Neuron (in vitro differentiated cells): Measurements from ENCODE around the gene LIN7B.
"Not testable (repeated sequence)": the region's sequence is repeated elsewhere in the genome, so short reads cannot be mapped to it uniquely, and the experiment has no call there.

Experiments
- H2AFZ ChIP-seq: one replicate; pipeline ENCODE4 v1.6.1; 2013; ENCODE audit warnings: low read depth, mild to moderate bottlenecking, inconsistent platforms, low read length, moderate library complexity
- H3K27me3 ChIP-seq: one replicate; pipeline ENCODE4 v1.6.1; 2013; ENCODE audit warnings: low read length; ENCODE audit not compliant: insufficient read depth
- H3K36me3 ChIP-seq: one replicate; pipeline ENCODE4 v1.6.1; 2013; ENCODE audit warnings: low read length; ENCODE audit not compliant: insufficient read depth
- H3K4me1 ChIP-seq: one replicate; pipeline ENCODE4 v1.6.1; 2013; ENCODE audit warnings: low read length; ENCODE audit not compliant: insufficient read depth
- H3K4me3 ChIP-seq: 2 replicates; pipeline ENCODE4 v1.5.1; 2013; ENCODE audit warnings: mild to moderate bottlenecking, low read length, moderate library complexity
- H3K9me3 ChIP-seq: one replicate; pipeline ENCODE4 v1.6.1; 2013; ENCODE audit warnings: low read length

Gene LIN7B, protein sequence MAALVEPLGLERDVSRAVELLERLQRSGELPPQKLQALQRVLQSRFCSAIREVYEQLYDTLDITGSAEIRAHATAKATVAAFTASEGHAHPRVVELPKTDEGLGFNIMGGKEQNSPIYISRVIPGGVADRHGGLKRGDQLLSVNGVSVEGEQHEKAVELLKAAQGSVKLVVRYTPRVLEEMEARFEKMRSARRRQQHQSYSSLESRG

DNA sequence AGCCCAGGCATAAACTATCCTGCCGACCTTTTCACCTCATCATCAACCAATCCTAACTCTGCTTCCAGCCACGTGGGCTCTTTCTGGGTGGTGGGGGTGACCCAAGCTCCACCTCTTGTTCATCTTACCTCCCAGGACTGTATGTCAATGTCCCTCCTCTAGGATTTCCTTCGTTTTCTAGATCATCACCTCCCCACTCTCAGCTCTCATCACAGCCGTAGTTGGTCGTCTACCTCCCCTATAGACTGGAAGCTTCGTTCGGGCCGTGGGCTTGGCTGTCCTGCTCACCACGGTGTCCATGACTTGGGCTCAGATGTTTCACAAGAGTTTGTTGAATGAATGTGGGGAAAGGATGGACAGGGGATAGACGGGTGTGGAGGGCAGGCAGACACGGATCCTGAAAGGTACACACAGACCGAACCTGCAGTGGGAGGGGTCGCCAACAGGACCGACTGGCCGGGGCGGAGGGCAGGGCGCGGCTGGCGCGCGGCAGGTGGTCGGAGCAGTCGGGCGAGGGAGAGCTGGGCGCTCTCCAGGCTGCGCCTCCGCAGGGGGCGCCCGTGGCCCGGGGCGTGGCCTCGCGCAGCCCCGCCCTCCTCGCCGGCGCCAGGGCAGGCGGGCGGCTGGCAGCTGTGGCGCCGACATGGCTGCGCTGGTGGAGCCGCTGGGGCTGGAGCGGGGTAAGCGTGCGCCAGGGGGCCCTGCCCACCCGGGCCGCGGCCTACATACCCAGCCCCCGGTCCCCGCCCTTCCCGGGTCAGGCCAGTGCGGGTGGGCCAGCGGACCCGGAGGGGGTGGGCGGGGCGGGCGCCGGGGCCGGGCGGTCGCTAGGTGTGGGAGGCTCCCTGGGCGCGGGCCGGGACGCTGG is at the start of gene LIN7B:
LIN7B (plus strand) TSS at position 609 of the 868 bp plus-strand sequence; CDS start at position 644, 35 bp downstream.
- Histone ChIP-seq H3K9me3 (no peaks in the 10 kb centered on the region), H3K27me3 (no peaks in the 10 kb centered on the region), H3K36me3 (peaks cover 10% of the 10 kb centered on the region), H3K4me1 (peaks cover 9% of the 10 kb centered on the region), H3K4me3 (peak within 1 kb of the TSS; percentile 53), H2AFZ (peak within 1 kb of the TSS; percentile 55)

DNA sequence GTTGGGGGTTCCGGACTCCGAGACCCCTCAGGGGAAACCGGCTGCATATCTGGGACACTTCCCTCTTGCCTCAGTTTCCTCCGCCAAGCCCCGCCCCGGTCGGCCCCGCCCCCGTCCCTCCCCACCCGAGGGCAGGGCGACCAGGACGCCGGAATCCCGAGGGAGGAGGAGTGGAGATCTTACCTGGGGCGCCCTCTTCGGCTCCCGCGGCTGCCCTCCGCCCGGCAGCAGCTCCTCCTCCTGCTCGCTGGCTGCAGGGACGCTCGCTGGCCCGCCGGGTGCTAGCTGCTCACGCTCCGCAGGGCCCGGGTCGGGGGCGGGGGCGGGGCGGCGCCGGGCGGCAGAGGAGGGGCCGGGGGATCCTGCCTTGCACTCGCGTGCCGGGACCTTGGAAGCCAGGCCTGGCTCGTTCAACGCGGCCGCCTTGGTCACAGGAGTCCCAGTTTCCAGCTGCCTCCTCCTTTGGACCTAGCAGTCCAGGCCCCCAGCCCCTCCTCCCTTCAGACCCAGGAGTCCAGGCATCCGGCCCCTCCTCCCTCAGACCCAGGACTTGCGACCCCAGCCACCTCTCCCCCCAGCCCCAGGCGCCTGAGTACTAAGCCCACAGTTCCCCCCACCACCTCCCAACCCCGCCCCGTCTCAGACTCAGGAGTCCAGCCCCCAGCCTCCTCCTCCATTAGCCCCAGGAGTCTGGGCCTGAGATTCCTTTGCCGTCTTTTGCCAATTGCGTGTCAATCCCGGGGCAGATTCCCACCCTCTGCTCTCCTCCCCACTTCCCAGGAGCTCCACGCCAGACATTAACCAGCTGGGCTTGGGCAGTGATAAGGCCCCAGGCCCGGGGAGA is 49.2 kb upstream of the LIN7B start, which contains the start of gene NTF4:
NTF4 (minus strand) TSS at position 51 of the 844 bp plus-strand sequence. CDS start 2,821 bp downstream, outside the sequence.
- Histone ChIP-seq H3K4me1 (peaks cover 10% of the 10 kb centered on the region), H3K27me3 (peaks cover 42% of the 10 kb centered on the region), H2AFZ (peak within 1 kb of the TSS; percentile 7), H3K9me3 (peaks cover 8% of the 10 kb centered on the region), H3K36me3 (no peaks in the 10 kb centered on the region), H3K4me3 (peak within 1 kb of the TSS; percentile 29)

DNA sequence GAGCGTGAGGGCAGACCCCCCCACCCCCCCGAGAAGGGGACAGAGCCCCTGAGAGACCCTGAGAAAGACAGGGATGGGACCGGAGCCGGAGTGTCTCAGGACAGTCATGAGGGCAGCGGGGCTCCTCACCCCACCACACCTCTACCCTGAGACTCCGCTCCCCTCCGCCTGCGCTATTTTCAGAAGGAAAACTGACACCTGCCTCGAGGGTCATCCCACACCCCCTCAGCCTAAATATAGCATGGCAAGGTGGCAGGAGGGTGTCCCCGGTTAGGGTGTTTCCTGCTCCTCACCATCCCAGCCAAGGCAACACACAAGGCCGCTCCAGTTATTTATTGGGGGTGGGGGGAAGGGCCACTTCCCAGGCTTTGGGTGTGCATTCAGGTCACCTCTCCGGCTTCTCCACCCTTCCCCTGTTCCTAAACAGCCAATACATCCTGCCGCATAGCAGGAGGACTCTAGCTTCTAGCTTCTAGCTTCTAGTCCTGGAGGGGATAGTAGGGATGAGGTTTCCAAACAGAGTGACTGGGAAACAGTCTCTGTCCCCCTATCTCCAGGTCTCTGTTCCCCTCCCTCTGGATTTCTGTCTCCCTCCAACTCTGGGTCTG is 48.2 kb upstream of the LIN7B start:
- Histone ChIP-seq H3K9me3 (peaks cover 18% of the 10 kb centered on the region), H3K4me3 (no peak overlapping the region), H2AFZ (no peak overlapping the region), H3K4me1 (peaks cover 10% of the 10 kb centered on the region), H3K36me3 (no peaks in the 10 kb centered on the region), H3K27me3 (peaks cover 50% of the 10 kb centered on the region)

DNA sequence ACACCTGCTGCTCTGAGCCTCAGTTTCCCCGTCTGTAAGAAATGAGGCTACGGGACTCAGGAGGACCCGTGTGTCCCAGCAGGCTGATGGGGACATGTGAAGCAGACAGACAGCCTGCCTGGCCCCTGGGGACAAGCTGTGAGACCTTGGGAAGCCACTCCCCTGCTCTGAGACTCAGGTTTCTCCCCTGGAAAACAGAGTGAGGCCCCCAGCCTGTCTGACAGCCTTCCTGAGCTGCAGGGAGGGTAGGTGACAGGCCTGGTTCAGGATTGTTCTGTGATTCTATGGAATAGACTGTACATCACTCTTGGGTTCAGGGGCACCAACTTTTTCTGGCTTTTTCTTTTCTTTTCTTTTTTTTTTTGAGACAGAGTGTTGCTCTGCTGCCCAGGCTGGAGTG is 46.6 kb upstream of the LIN7B start:
- Histone ChIP-seq H3K27me3 (peaks cover 55% of the 10 kb centered on the region), H3K4me3 (no peak overlapping the region), H3K36me3 (no peaks in the 10 kb centered on the region), H3K9me3 (peaks cover 19% of the 10 kb centered on the region), H3K4me1 (peaks cover 10% of the 10 kb centered on the region), H2AFZ (no peak overlapping the region)

DNA sequence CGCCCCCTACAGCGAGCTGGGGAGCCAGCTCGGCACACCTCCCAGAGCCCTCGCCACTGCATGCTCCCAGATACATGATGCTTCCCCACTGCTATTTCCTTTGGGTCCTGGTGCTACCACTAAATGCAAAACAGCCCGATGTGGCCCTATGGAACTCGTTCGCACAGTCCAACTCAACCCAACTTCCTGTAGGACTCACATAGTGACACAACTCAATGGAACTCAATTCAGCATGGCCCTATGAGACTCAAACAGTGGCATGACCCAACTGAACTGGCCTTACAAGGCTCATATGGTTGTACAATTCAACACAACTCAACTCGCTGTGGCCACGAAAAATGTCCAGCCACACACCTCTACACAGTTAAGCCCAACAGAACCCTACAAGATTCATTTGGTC is 45.1 kb upstream of the LIN7B start:
- peaks cover 10% of the 10 kb centered on the region for H3K4me1 ChIP-seq
- peaks cover 67% of the 10 kb centered on the region for H3K27me3 ChIP-seq
- no peak overlapping the region for H3K4me3 ChIP-seq
- no peaks in the 10 kb centered on the region for H3K36me3 ChIP-seq
- H3K9me3 ChIP-seq = peaks cover 19% of the 10 kb centered on the region
- no peak overlapping the region for H2AFZ ChIP-seq

DNA sequence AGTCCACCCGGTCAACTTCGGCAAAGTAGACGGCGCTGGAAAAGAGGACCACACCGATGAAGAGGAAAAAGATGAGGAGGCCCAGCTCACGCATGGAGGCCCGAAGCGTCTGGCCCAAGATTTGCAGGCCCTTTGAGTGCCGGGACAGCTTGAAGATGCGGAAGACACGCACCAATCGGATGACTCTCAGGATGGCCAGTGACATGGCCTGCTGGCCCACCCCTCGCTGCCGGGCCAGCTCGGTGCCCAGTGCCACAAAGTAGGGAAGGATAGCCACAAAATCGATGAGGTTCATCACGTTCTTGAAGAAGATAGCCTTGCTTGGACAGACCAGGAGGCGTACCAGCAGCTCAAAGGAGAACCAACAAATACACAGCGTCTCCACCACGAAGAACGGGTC is 43.8 kb upstream of the LIN7B start:
- Histone ChIP-seq H2AFZ (no peak overlapping the region), H3K9me3 (peaks cover 19% of the 10 kb centered on the region), H3K4me3 (no peak overlapping the region), H3K36me3 (no peaks in the 10 kb centered on the region), H3K4me1 (peaks cover 1% of the 10 kb centered on the region), H3K27me3 (peaks cover 65% of the 10 kb centered on the region)

DNA sequence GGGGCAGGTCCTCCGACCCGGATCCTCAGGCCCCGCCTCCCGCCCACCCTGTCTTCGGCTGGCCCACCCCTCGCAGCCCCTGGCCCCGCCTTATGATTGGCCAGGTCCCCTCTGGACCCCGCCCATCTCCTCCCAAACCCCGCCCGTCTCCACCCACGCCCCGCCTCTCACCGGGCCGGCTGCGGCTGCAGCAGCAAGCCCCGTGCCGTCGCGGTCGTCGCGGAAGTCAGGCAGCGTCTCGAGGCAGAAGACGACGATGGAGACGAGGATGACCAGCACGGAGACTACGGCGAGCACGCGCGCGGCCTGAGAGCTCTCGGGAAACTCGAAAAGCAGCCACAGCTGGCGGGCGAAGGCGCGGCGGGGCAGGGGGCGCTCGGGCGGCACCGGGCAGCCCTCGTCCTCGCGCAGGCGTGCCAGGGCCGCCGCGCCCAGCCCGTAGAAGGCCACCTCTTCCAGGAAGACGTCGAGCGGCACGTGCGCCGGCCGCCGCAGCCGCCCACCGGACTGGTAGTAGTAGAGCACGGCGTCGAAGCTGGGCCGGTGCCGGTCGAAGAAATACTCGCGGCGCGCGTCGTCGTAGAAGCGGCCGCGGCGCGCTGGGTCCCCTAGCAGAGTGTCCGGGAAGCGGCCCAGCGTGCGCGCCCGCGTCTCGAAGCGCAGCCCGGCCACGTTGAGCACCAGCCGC is 42.2 kb upstream of the LIN7B start:
- H3K4me3 ChIP-seq = no peak overlapping the region
- H3K27me3 ChIP-seq = peaks cover 49% of the 10 kb centered on the region
- H3K9me3 ChIP-seq = peaks cover 19% of the 10 kb centered on the region
- H3K4me1 ChIP-seq = no peaks in the 10 kb centered on the region
- H2AFZ ChIP-seq = no peak overlapping the region
- no peaks in the 10 kb centered on the region for H3K36me3 ChIP-seq

DNA sequence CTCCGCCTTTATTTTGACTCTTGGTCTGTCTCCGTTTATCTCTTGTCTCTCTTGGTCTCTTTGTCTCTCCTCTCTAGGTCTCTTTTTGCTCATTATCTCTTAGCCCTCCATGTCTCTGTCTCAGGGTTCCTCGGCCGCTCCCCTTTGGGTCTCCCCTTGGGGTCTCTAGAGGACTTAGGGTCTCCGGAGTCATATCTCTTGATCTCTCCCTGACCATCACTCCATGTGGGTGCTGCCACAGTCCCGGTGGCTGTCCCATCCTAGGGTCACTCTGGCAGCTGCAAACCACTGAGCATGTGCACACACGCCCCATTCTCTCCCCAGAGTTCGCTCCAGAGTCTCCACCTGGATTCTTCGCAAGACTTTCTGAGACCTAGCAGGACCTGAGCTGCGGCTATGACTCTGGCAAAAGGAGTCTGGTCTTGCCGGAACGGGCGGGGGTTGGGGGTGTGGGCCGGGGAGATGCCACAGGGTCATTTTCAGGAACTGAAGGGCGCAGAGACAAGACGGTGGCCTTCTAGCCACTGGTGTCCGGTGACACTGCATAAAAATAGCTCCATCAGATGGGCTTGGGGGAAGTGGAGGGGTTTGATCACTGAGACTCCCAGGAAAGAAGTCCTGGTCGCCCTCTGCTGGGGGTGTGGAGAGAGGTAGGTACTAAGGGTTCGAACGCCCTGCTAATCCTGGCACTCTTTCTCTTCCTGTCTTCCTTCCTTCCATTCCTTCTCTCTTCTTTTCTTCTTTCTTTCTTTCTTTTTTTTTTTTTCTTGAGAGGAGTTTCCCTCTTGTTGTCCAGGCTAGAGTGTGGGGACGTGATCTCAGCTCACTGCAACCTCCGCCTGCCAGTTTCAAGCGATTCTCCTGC is 40.4 kb upstream of the LIN7B start:
- H3K4me3 ChIP-seq = no peak overlapping the region
- peaks cover 19% of the 10 kb centered on the region for H3K9me3 ChIP-seq
- no peak overlapping the region for H2AFZ ChIP-seq
- no peaks in the 10 kb centered on the region for H3K4me1 ChIP-seq
- H3K36me3 ChIP-seq = no peaks in the 10 kb centered on the region
- H3K27me3 ChIP-seq = peaks cover 48% of the 10 kb centered on the region

DNA sequence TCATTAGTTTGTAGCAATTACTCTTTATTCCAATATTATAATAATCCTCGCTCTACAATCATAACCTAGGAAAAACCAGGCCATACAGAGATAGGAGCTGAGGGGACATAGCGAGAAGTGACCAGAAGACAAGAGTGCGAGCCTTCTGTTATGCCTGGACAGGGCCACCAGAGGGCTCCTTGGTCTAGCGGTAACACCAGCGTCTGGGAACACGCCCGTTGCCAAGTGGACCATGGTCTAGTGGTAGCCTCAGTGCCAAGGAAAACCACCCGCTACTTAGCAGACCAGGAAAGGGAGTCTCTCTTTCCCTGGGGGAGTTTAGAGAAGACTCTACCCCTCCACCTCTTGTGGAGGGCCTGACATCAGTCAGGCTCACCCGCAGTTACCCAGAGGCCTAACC is 39.3 kb upstream of the LIN7B start:
- H3K4me3 ChIP-seq, H3K4me1 ChIP-seq: not testable (repeated sequence)
- peaks cover 43% of the 10 kb centered on the region for H3K27me3 ChIP-seq

DNA sequence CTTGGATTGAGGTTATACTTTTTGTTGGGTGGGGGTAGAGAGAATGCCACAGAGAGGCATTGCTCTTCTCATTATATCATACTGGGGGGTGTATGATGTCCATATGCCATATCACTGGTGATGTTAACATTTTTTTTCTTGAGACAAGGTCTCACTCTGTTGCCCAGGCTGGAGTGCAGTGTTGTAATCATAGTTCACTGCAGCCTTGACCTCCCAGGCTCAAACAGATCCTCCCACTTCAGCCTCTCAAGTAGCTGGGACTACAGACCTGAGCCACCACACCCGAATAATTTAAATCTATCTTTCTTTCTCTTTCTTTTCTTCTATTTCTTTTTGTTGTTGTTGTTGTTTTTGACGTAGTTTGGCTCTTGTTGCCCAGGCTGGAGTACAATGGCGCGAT is 33.8 kb upstream of the LIN7B start:
- Histone ChIP-seq H3K4me1 (peaks cover 3% of the 10 kb centered on the region), H3K4me3 (no peak overlapping the region), H3K27me3 (no peaks in the 10 kb centered on the region), H3K9me3 (no peaks in the 10 kb centered on the region), H3K36me3 (no peaks in the 10 kb centered on the region), H2AFZ (no peak overlapping the region)

More for the DNA sequence above, 39.3 kb upstream of the LIN7B start:
- H2AFZ ChIP-seq, H3K36me3 ChIP-seq: not testable (repeated sequence)
- H3K9me3 ChIP-seq = peaks cover 12% of the 10 kb centered on the region

DNA sequence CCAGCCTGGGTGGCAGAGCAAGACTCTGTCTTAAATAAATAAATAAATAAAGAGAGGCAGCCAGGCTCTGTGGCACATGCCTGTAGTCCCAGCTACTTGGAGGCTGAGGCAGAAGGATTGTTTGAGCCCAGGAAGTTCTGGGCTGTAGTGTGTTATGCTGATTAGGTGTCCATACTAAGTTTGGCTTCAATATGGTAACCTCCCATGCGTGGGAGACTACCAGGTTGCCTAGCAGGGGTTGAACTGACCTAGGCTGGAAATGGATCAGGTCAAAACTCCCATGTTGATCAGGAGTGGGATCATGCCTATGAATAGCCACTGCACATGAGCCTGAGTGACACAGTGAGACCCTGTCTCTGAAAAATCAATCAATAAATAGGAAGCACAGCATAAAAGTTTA is 32.9 kb upstream of the LIN7B start:
- Histone ChIP-seq H3K36me3 (peaks cover 2% of the 10 kb centered on the region), H3K4me1 (peaks cover 7% of the 10 kb centered on the region), H3K27me3 (no peaks in the 10 kb centered on the region), H3K9me3 (no peaks in the 10 kb centered on the region), H3K4me3 (no peak overlapping the region), H2AFZ (no peak overlapping the region)
